GM12892 (cell line): ENCODE data around the gene WDFY4.

Source experiments
- DNase-seq: peaks from one replicate; pipeline ENCODE4 v3.0.0; 2011; ENCODE audit not compliant: insufficient read length
- FAIRE-seq: peaks from 2 replicates; lab custom pipeline; 2011; peaks lifted over from hg19 to GRCh38; lab: Jason Lieb, UNC
- POLR2A ChIP-seq: IDR thresholded peaks from 2 replicates; pipeline ENCODE4 v1.6.1; 2011; ENCODE audit warnings: low read depth, low read length, control low read depth
- POLR2AphosphoS5 ChIP-seq: IDR thresholded peaks from 2 replicates; pipeline ENCODE4 v1.6.1; 2011; ENCODE audit warnings: low read depth, low read length, control low read depth
- TAF1 ChIP-seq: IDR thresholded peaks from 2 replicates; pipeline ENCODE4 v1.6.1; 2011; ENCODE audit warnings: low read depth, mild to moderate bottlenecking, control low read depth, low read length, borderline replicate concordance

The WDFY4 gene

DNA sequence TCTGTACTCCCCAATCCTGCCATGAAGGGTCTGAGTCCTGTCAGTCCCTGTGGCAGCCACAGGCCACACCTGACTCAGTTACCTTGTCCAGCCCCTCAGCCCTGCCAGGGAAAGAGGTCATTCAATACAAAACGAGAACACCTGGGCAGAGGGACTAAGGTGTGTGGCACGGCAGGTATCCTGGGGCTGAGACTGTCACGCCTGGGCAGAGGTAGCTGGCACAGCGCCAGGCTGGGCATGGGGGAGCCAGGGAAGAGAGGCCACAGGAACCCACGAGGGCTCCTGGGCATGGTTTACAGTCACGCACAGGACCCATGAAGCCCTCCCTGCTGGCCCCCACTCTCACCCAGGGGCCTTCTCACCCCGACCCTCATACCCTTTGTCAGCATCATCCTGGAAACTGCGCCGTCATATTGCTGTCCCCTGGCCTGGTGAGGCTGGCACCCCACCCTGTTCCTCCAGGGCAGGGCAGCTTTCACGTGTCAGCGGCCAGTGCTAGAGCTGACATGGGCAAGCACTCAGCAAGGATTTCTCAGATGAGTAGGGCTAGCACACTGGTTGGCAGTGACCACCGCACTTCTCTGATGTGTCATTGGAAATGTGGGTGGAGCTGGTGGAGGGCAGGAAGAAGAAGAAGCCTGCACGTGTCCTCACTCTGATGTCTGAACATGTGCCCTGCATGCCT, 212.2 kb downstream of the WDFY4 start:
- TF ChIP-seq POLR2AphosphoS5 (no peak), TAF1 (no peak), POLR2A (no peak)
- no peak for FAIRE-seq
- DNase-seq: no peak

DNA sequence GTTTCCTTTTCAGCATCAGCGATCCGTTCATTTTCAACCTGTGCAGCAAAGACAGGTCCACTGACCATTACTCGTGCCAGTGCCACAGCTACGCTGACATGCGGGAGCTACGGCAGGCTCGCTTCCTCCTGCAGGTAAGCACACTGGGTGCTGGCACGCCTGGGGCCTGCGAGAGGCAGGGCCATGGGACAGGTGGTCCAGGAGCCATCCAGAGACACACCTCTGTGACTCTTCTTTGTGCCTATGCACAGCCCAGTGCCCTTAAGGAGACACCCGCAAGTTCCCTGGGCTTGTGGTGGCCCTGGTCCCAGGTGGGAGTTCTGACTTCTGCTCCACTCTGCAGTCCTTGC, 212.7 kb downstream of the WDFY4 start:
- TF ChIP-seq TAF1 (no peak), POLR2A (no peak), POLR2AphosphoS5 (no peak)
- FAIRE-seq (no peak), DNase-seq (no peak)

DNA sequence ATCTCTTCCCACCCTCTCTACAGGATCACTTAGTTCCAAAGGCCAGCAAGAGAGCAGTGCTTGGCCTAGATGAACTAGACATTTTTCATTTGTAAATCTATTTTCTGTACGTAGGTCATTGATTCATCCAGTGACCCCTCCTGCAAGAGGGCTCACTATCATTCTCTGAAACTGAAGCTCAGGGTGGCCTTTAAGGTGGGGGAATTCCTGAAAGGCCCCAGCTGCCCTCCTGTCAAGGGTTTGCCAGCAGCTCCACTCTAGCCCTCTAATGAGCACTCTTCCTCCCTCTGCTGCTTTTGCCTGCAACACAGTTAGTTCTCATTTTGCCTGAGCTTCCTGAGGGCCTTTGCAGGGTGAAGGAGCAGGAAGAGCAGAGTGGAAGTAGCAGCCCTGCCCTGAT, 213.8 kb downstream of the WDFY4 start:
- FAIRE-seq (no peak), DNase-seq (no peak)
- no peak for TF ChIP-seq TAF1
- TF ChIP-seq POLR2AphosphoS5: no peak
- no peak for TF ChIP-seq POLR2A

DNA sequence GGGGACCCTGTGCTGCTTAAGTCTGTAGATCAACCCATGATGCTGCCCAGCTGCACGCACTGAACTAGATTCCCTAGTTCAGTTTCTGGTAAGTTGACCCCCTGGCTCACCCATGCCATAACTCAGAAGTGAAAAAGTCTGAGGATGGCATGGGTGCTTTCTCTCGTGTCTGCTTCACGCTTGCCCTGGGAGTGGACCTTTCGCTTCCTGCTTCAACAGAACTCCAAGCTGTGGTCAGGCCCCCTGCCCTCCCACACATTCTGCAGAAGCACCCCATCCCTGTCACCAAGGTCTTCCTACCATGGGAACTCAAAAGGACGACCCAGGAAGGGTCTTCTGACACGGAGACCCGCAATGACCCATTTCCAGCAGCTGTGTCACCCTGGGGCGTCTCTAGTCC, 215.1 kb downstream of the WDFY4 start:
- FAIRE-seq (no peak), DNase-seq (no peak)
- TF ChIP-seq POLR2AphosphoS5: no peak
- no peak for TF ChIP-seq POLR2A
- TF ChIP-seq TAF1: no peak

- TF ChIP-seq TAF1 (no peak), POLR2AphosphoS5 (no peak), POLR2A (no peak)
- FAIRE-seq (no peak), DNase-seq (no peak)
Observed at GRCh38 chr10:48900371-48900801, 215.7 kb downstream of the WDFY4 start.

DNA sequence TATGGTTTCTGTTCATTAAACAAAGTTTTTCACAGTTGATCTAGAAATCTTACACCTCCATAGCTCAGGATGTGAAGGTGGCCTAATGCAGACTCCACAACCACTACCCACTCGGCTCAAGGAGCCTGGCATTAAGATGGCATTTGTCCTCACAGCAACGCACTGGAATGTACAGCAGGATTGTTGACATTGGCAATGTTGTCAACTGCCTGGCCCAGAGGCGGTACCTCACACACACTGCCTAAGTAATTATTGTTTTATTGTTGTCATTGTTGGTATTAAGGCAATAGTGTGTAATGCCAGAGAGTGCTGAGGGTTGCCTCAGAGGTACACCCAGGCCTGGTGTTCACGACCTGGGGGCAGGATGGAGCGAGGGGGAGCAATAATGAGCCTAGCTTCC, 216.6 kb downstream of the WDFY4 start:
- DNase-seq: no peak
- TF ChIP-seq POLR2AphosphoS5 (no peak), TAF1 (no peak), POLR2A (no peak)
- FAIRE-seq: no peak

DNA sequence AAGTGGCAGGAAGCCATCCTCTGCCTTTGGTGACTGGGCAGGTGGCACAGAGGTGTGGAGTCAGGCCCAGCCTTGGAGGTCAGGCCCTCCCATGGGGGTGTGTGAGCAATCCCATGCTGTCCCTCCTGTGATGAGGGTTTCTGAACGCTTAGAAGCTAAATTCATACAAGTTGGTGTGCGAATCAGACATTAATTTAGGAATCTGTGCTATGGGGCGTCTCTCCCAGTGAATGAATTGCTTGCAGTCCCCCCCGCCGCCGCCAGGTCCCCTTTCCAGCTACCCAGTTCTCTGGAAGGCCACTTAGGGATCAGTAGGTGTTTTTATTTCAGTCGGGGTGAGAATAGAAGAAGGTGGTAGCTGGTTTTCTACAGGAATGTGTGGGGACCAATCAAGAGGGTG, 217.4 kb downstream of the WDFY4 start:
- DNase-seq (no peak), FAIRE-seq (no peak)
- TF ChIP-seq TAF1 (no peak), POLR2A (no peak), POLR2AphosphoS5 (no peak)

DNA sequence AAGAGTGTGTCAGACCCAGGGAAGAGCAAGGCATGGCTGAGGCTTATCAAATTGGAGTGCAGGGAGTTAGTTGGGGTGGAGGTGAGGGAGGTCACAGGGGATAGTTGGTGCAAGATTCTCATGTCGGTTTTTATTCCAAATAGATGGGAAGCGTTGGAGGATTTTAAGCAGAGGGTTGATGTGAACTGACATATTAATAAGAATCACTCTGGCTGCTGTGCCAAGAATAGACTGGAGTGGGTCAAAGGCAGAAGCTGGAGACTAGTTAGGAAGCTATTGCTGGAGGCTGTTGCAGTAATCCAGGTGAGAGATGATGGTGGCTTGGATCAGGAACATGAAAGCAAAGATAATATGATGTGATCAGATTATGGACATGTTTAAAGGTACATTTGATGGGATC, 218.5 kb downstream of the WDFY4 start:
- no peak for FAIRE-seq
- no peak for TF ChIP-seq POLR2AphosphoS5
- no peak for TF ChIP-seq TAF1
- TF ChIP-seq POLR2A: no peak
- no peak for DNase-seq

GRCh38 chr10:48904861-48905260, 220.2 kb downstream of the WDFY4 start:
- TF ChIP-seq POLR2A: no peak
- TF ChIP-seq POLR2AphosphoS5: no peak
- no peak for TF ChIP-seq TAF1
- DNase-seq (no peak), FAIRE-seq (no peak)

GRCh38 chr10:48905311-48905710, 220.6 kb downstream of the WDFY4 start:
- TF ChIP-seq POLR2A (no peak), TAF1 (no peak), POLR2AphosphoS5 (no peak)
- FAIRE-seq (no peak), DNase-seq (no peak)

GRCh38 chr10:48906841-48907240, 222.2 kb downstream of the WDFY4 start:
- TF ChIP-seq POLR2A: no peak
- no peak for TF ChIP-seq POLR2AphosphoS5
- no peak for TF ChIP-seq TAF1
- DNase-seq (no peak), FAIRE-seq (no peak)

GRCh38 chr10:48907730-48908129, 223.1 kb downstream of the WDFY4 start:
- FAIRE-seq: peak; percentile 60
- peak; percentile 27 for DNase-seq
- no peak for TF ChIP-seq POLR2AphosphoS5
- no peak for TF ChIP-seq TAF1
- TF ChIP-seq POLR2A: no peak
